Caco-2 (cell line): ENCODE measurements around the gene OSBPL2. TPM values are rescaled to one million over a fixed set of nuclear protein-coding genes. Genes with fewer than 3 reads are reported as not detected.

Experiments
- BruUV-seq: library from RNA; stranded (reverse); fragments of 400-500 nt; replicated peaks from 2 replicates; lab custom pipeline; 2021; lab: Mats Ljungman, UMichigan
- CTCF ChIA-PET: fragments of 300-600 bp; sonication (Branson Sonifier 250); formaldehyde crosslinking; loops from one replicate; lab custom pipeline; 2022; ENCODE audit warnings: antibody characterized with exemption; lab: Charles Lee
- POLR2A ChIA-PET: fragments of 300-600 bp; sonication (Branson Sonifier 250); formaldehyde crosslinking; loops from one replicate; lab custom pipeline; 2022; ENCODE audit warnings: antibody characterized with exemption; lab: Charles Lee
- DNase-seq, 2 experiments: peaks; one replicate each; pipeline versions ENCODE4 v3.0.0 to v3.0.0-alpha.2; 2020 to 2022
- H3K27me3 ChIP-seq: replicated peaks from 2 replicates; pipeline ENCODE4 v1.6.0; 2011; ENCODE audit warnings: low read length; ENCODE audit not compliant: control insufficient read depth, insufficient read depth
- H3K36me3 ChIP-seq: 2 replicates; pipeline ENCODE4 v1.5.1; 2011; ENCODE audit warnings: low read length; ENCODE audit not compliant: control insufficient read depth, insufficient read depth
- H3K4me1 ChIP-seq: fragments of 250-450 bp; sonication (Bioruptor Pico); 2 replicates; pipeline ENCODE4 v1.5.1; 2020; ENCODE audit warnings: mild to moderate bottlenecking
- H3K4me3 ChIP-seq: 2 replicates; pipeline ENCODE4 v1.5.1; 2011; ENCODE audit warnings: low read depth, mild to moderate bottlenecking, control low read depth, low read length
- H3K9me3 ChIP-seq: fragments of 250-450 bp; sonication (Bioruptor Pico); 2 replicates; pipeline ENCODE4 v1.5.1; 2020; ENCODE audit warnings: mild to moderate bottlenecking, moderate library complexity
- H3K27ac Mint-ChIP-seq: one replicate; pipeline ENCODE4 v1.8.0; 2022; ENCODE audit warnings: mixed read lengths; ENCODE audit not compliant: unreplicated experiment
- H3K27me3 Mint-ChIP-seq: one replicate; pipeline ENCODE4 v1.8.0; 2022; ENCODE audit warnings: mixed read lengths; ENCODE audit not compliant: insufficient read depth, unreplicated experiment
- H3K36me3 Mint-ChIP-seq: one replicate; pipeline ENCODE4 v1.8.0; 2022; ENCODE audit warnings: mild to moderate bottlenecking, mixed read lengths; ENCODE audit not compliant: insufficient read depth, unreplicated experiment
- H3K4me1 Mint-ChIP-seq: one replicate; pipeline ENCODE4 v1.8.0; 2022; ENCODE audit warnings: low read depth, mixed read lengths; ENCODE audit not compliant: unreplicated experiment
- H3K4me3 Mint-ChIP-seq: one replicate; pipeline ENCODE4 v1.8.0; 2022; ENCODE audit warnings: mild to moderate bottlenecking, moderate library complexity, mixed read lengths; ENCODE audit not compliant: unreplicated experiment
- H3K9me3 Mint-ChIP-seq: one replicate; pipeline ENCODE4 v1.8.0; 2022; ENCODE audit warnings: mixed read lengths; ENCODE audit not compliant: unreplicated experiment
- intact Hi-C: fragments of 100-400 bp; cut with micrococcal nuclease; formaldehyde crosslinking; loops from one replicate; pipeline ENCODE4 v1.10.0; 2022; ENCODE audit not compliant: unreplicated experiment
- total RNA-seq: library from RNA; stranded (reverse); gene quantifications from 2 replicates; pipeline ENCODE4 v1.2.3, GENCODE V29; 2022
- TF ChIP-seq, protein P1 (sequence below), 2 experiments: fragments of 200-600 bp in 1 of 2; IDR thresholded peaks; 1 replicate in 1 of 2; 2 replicates in 1 of 2; pipeline versions ENCODE4 v1.5.1 to v1.8.0; 2011 to 2022; ENCODE audit warnings: antibody characterized with exemption in 1 of 2, control low read depth in 1 of 2, inconsistent platforms in 1 of 2, low read depth in 1 of 2, low read length in 1 of 2, mild to moderate bottlenecking in 1 of 2, moderate library complexity in 1 of 2; ENCODE audit not compliant: insufficient read depth in 1 of 2, severe bottlenecking in 1 of 2, unreplicated experiment in 1 of 2

OSBPL2 gene
- total RNA-seq, 1 experiment from 2014 or later = 132 TPM

DNA sequence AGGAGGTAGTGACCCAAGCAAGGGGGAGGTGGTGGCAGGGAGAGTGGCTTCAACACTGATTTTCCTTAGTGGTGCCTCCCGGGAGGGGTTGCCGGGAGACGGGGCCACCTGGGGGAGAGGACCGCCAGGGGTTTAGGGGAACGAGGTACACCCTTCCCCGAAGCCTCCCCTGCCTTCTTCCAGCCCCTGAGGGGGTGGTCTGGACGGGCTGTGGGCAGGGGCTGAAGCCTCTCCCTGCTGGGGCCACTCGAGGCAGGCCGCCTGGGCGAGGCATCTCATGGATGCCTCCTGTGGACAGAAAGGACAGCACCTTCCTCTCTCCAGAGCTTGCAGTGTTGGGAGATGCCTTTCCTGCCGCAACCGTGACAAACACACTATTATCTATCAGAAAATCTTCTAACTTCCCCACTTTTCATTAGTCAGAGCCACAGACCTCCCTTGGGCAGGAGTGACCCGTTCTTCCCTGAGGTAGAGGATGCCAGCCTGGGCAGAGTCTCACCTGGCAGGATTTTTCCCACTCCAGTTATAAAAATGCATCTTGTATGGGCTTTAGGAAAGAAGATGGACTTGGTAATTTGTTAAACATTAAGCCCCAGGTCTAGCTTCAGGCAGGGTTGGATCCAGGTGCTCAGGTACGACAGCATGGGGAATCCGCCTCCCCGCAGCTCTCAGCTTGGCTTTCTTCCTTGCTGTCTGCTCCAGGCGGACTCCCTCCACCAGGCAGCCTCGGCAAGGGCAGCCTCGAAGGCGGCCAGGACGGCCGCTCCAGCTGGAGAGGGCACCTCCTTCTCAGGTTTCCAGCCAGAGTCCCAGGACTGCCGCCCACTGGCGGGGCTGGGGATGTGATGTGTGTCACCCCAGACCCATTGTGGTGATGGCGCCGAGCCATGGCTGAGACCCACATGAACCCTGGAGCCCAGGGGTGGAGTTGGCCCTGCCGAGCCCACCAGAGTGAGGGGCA is 29.2 kb upstream of the OSBPL2 start:
- no peaks in the 10 kb centered on the region for H3K4me1 ChIP-seq
- H3K27me3 ChIP-seq = no peaks in the 10 kb centered on the region
- Mint-ChIP-seq H3K4me3 (no peak overlapping the region), H3K27ac (no peak overlapping the region), H3K36me3 (peaks cover 14% of the 10 kb centered on the region), H3K9me3 (no peaks in the 10 kb centered on the region), H3K4me1 (no peaks in the 10 kb centered on the region), H3K27me3 (peaks cover 6% of the 10 kb centered on the region)
- H3K9me3 ChIP-seq = no peaks in the 10 kb centered on the region
- BruUV-seq = no TSS peak
- no peak overlapping the region for H3K4me3 ChIP-seq
- no peaks in the 10 kb centered on the region for H3K36me3 ChIP-seq
- DNase-seq = peak in 1 of 2 experiments; percentile 65
- TF ChIP-seq, protein P1, sequence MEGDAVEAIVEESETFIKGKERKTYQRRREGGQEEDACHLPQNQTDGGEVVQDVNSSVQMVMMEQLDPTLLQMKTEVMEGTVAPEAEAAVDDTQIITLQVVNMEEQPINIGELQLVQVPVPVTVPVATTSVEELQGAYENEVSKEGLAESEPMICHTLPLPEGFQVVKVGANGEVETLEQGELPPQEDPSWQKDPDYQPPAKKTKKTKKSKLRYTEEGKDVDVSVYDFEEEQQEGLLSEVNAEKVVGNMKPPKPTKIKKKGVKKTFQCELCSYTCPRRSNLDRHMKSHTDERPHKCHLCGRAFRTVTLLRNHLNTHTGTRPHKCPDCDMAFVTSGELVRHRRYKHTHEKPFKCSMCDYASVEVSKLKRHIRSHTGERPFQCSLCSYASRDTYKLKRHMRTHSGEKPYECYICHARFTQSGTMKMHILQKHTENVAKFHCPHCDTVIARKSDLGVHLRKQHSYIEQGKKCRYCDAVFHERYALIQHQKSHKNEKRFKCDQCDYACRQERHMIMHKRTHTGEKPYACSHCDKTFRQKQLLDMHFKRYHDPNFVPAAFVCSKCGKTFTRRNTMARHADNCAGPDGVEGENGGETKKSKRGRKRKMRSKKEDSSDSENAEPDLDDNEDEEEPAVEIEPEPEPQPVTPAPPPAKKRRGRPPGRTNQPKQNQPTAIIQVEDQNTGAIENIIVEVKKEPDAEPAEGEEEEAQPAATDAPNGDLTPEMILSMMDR (IDR thresholded peaks at IDR 0.05; ENCODE audit: insufficient read depth in 1 of 2, low read depth in 1 of 2, low read length in 1 of 2, severe bottlenecking in 1 of 2, unreplicated experiment in 1 of 2) = peak in 1 of 2 experiments; percentile 15
- POLR2A ChIA-PET = no interaction called here
- intact Hi-C loops = no loop called here
- CTCF ChIA-PET = no interaction called here

DNA sequence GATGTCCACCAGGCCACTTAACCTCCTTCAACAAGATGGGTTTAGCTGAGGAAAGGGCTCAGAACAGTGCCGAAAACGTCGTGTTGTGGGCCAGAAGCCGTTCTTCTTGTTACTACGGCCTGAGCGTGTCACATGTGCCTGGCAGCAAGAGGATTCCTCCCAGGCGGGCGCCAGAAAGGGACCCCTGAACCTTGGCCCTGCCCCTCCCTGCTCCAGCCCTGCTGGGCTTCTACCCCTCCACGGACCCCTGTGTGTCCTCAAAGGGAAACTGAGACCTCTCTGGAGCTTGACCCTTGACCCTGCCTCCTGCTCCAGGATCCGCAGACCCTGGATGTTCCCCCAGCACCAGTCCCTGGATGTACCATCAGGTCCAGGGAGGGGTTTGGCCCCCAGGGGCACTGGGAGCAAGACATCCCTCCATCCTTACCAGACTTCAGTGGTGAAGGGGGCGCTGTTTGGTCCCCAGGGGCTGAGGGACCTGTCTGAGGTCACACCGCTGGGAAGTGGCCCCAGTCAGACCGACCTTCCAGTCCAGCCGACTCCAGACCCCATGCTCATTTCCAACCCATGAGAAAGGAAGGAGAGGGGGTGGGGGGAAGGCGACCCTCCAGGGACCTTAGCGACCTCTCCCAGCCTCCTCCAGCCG is 28.3 kb upstream of the OSBPL2 start:
- DNase-seq = no peak
- H3K36me3 ChIP-seq = no peaks in the 10 kb centered on the region
- Mint-ChIP-seq H3K36me3 (peaks cover 14% of the 10 kb centered on the region), H3K27ac (no peak overlapping the region), H3K9me3 (no peaks in the 10 kb centered on the region), H3K4me3 (no peak overlapping the region), H3K4me1 (no peaks in the 10 kb centered on the region), H3K27me3 (peaks cover 14% of the 10 kb centered on the region)
- BruUV-seq = no TSS peak
- no peaks in the 10 kb centered on the region for H3K4me1 ChIP-seq
- ChIA-PET POLR2A (no interaction called here), CTCF (no interaction called here)
- peaks cover 1% of the 10 kb centered on the region; the same call in 1 of the 2 replicates for H3K27me3 ChIP-seq
- intact Hi-C loops = no loop called here
- TF ChIP-seq, protein P1 (IDR thresholded peaks at IDR 0.05; ENCODE audit: insufficient read depth in 1 of 2, low read depth in 1 of 2, low read length in 1 of 2, severe bottlenecking in 1 of 2, unreplicated experiment in 1 of 2) = peak in 1 of 2 experiments; percentile 31
- H3K9me3 ChIP-seq = no peaks in the 10 kb centered on the region
- H3K4me3 ChIP-seq = no peak overlapping the region

DNA sequence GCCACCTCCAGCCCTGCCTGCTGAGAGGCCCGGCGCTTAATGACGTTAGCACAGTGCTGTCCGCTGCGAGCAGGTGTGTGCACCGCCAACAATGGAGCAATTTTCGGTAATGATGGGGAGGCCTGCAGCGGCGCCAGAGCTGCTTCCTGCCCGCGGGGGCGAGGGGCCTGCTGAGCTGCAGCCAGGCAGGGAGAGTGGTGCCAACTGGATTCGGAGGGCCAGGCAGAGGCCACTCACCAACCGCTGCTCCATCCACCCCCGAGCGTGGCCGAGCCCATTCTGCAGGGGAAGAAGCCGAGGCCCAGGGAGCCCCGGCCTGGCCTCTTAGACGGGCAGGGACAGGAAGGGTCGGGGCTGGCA is 27.8 kb upstream of the OSBPL2 start:
- TF ChIP-seq, protein P1 (IDR thresholded peaks at IDR 0.05; ENCODE audit: insufficient read depth in 1 of 2, low read depth in 1 of 2, low read length in 1 of 2, severe bottlenecking in 1 of 2, unreplicated experiment in 1 of 2) = no peak
- no peak for DNase-seq
- no peaks in the 10 kb centered on the region for H3K9me3 Mint-ChIP-seq
- H3K4me1 Mint-ChIP-seq = no peaks in the 10 kb centered on the region
- peaks cover 11% of the 10 kb centered on the region for H3K36me3 Mint-ChIP-seq
- Histone ChIP-seq H3K36me3 (no peaks in the 10 kb centered on the region), H3K27me3 (peaks cover 3% of the 10 kb centered on the region; the same call in 1 of the 2 replicates), H3K9me3 (no peaks in the 10 kb centered on the region), H3K4me3 (no peak overlapping the region), H3K4me1 (no peaks in the 10 kb centered on the region)
- ChIA-PET POLR2A (no interaction called here), CTCF (no interaction called here)
- no peak overlapping the region for H3K4me3 Mint-ChIP-seq
- no peak overlapping the region for H3K27ac Mint-ChIP-seq
- intact Hi-C loops = no loop called here
- BruUV-seq = no TSS peak
- peaks cover 18% of the 10 kb centered on the region for H3K27me3 Mint-ChIP-seq
